OCI-LY7 (cell line): ENCODE measurements around the gene TTC39A. TPM values are rescaled to one million over a fixed set of nuclear protein-coding genes. Genes with fewer than 3 reads are reported as not detected.

Source experiments
- BruUV-seq: library from RNA; stranded (reverse); fragments of 400-500 nt; replicated peaks from 2 replicates; lab custom pipeline; 2021; lab: Mats Ljungman, UMichigan
- CTCF ChIA-PET: fragments of 300-600 bp; sonication (Branson Sonifier 250); formaldehyde crosslinking; loops from one replicate; lab custom pipeline; 2022; ENCODE audit warnings: antibody characterized with exemption; ENCODE audit not compliant: unreplicated experiment; lab: Charles Lee
- POLR2A ChIA-PET: fragments of 300-600 bp; sonication (Branson Sonifier 250); formaldehyde crosslinking; loops from one replicate; lab custom pipeline; 2022; ENCODE audit warnings: antibody characterized with exemption; lab: Charles Lee
- DNase-seq: peaks from one replicate; pipeline ENCODE4 v3.0.0-alpha.2; 2015; ENCODE audit warnings: low spot score
- H2AFZ ChIP-seq: fragments of 200-600 bp; sonication (generic), shearing (Covaris generic); 2 replicates; pipeline ENCODE4 v1.6.1; 2014; ENCODE audit warnings: mild to moderate bottlenecking, antibody characterized with exemption, low read length, moderate library complexity
- H3K27ac ChIP-seq: fragments of 200-600 bp; sonication (generic); 2 replicates; pipeline ENCODE4 v1.5.1; 2014; ENCODE audit warnings: mixed run types, low read depth, mild to moderate bottlenecking, moderate library complexity, low read length, inconsistent platforms; ENCODE audit not compliant: poor library complexity, severe bottlenecking
- H3K36me3 ChIP-seq: fragments of 200-600 bp; sonication (generic); 2 replicates; pipeline ENCODE4 v1.6.1; 2014; ENCODE audit warnings: mild to moderate bottlenecking, antibody characterized with exemption, low read length, moderate library complexity, mixed read lengths; ENCODE audit not compliant: insufficient read depth
- H3K4me1 ChIP-seq: fragments of 200-600 bp; sonication (generic); 2 replicates; pipeline ENCODE4 v1.5.1; 2014; ENCODE audit warnings: mild to moderate bottlenecking, low read length; ENCODE audit not compliant: insufficient read depth, poor library complexity, severe bottlenecking
- H3K4me2 ChIP-seq: fragments of 200-600 bp; sonication (generic); 2 replicates; pipeline ENCODE4 v1.6.1; 2014; ENCODE audit warnings: mild to moderate bottlenecking, low read length
- H3K4me3 ChIP-seq: fragments of 200-600 bp; sonication (generic); 2 replicates; pipeline ENCODE4 v1.5.1; 2014; ENCODE audit warnings: mild to moderate bottlenecking, low read depth, low read length; ENCODE audit not compliant: poor library complexity, severe bottlenecking
- H3K79me2 ChIP-seq: fragments of 200-600 bp; sonication (generic); 2 replicates; pipeline ENCODE4 v1.6.1; 2016; ENCODE audit warnings: low read depth, mild to moderate bottlenecking, low read length, moderate library complexity, mixed read lengths; ENCODE audit not compliant: insufficient read depth
- H3K9me2 ChIP-seq: fragments of 200-600 bp; sonication (generic); 2 replicates; pipeline ENCODE4 v1.6.1; 2016; ENCODE audit warnings: mild to moderate bottlenecking, low read length, mixed read lengths; ENCODE audit not compliant: insufficient read depth
- H3K9me3 ChIP-seq: fragments of 200-600 bp; sonication (generic); 2 replicates; pipeline ENCODE4 v1.6.1; 2014; ENCODE audit warnings: mild to moderate bottlenecking, mixed run types, low read length, mixed read lengths
- H4K20me1 ChIP-seq: fragments of 200-600 bp; sonication (generic); 2 replicates; pipeline ENCODE4 v1.6.1; 2014; ENCODE audit warnings: mild to moderate bottlenecking, antibody characterized with exemption, low read length, moderate library complexity, mixed read lengths; ENCODE audit not compliant: insufficient read depth
- CTCF ChIP-seq: fragments of 200-600 bp; sonication (generic); conservative IDR thresholded peaks from 2 replicates; pipeline ENCODE4 v1.5.1; 2014; ENCODE audit warnings: mild to moderate bottlenecking, antibody characterized with exemption, low read length, moderate library complexity, mixed read lengths
- EZH2phosphoT487 ChIP-seq: fragments of 200-600 bp; sonication (generic); IDR thresholded peaks from 2 replicates; pipeline ENCODE4 v1.6.1; 2018; ENCODE audit warnings: low read depth, borderline replicate concordance, mild to moderate bottlenecking, mixed run types, antibody characterized with exemption, low read length, moderate library complexity, mixed read lengths
- intact Hi-C: fragments of 100-400 bp; cut with micrococcal nuclease; formaldehyde crosslinking; loops from one replicate; pipeline ENCODE4 v1.10.0; 2022; ENCODE audit not compliant: unreplicated experiment
- total RNA-seq, 2 experiments: library from RNA; depleted of rRNA in 1 of 2; stranded (reverse); fragments of >200 nt in 1 of 2; shearing (Covaris generic) in 1 of 2; gene quantifications; 2 replicates each; pipeline ENCODE4 v1.2.3, GENCODE V29; 2014 to 2022

Gene TTC39A
- total RNA-seq, 2 experiments from 2014 or later: not detected

GRCh38 chr1:51311826-51312225 is 18.5 kb downstream of the TTC39A start:
- Histone ChIP-seq H3K27ac (no peak overlapping the region), H3K36me3 (no peaks in the 10 kb centered on the region), H2AFZ (no peak overlapping the region), H3K4me3 (no peak overlapping the region), H3K4me2 (no peak overlapping the region), H3K9me2 (no peaks in the 10 kb centered on the region), H4K20me1 (no peaks in the 10 kb centered on the region), H3K4me1 (no peaks in the 10 kb centered on the region), H3K9me3 (no peaks in the 10 kb centered on the region), H3K79me2 (no peaks in the 10 kb centered on the region)
- intact Hi-C loops: no loop called here
- CTCF ChIA-PET: no interaction called here
- BruUV-seq: no TSS peak
- no peak for TF ChIP-seq EZH2phosphoT487
- TF ChIP-seq CTCF: no peak
- POLR2A ChIA-PET: no interaction called here
- DNase-seq: no peak

GRCh38 chr1:51310871-51311613 is 19.3 kb downstream of the TTC39A start:
- ChIA-PET CTCF (no interaction called here), POLR2A (interaction anchor here (0.6 kb wide), 1 partner anchor 532 kb away, joined by 3 read pairs; no protein-coding TSS in a partner anchor)
- Histone ChIP-seq H3K9me2 (no peaks in the 10 kb centered on the region), H2AFZ (no peak overlapping the region), H4K20me1 (no peaks in the 10 kb centered on the region), H3K4me2 (no peak overlapping the region), H3K9me3 (no peaks in the 10 kb centered on the region), H3K4me1 (no peaks in the 10 kb centered on the region), H3K79me2 (no peaks in the 10 kb centered on the region), H3K36me3 (no peaks in the 10 kb centered on the region), H3K4me3 (no peak overlapping the region), H3K27ac (no peak overlapping the region)
- BruUV-seq: no TSS peak
- TF ChIP-seq EZH2phosphoT487 (no peak), CTCF (no peak)
- intact Hi-C loops: no loop called here
- DNase-seq: no peak

GRCh38 chr1:51309291-51309690 is 21.1 kb downstream of the TTC39A start:
- H2AFZ ChIP-seq: no peak overlapping the region
- POLR2A ChIA-PET: interaction anchor here (0.5 to 1.0 kb wide), 4 partner anchors 11 to 114 kb away, joined by 3 to 8 read pairs (median 4); no protein-coding TSS in a partner anchor
- BruUV-seq: no TSS peak
- CTCF ChIA-PET: no interaction called here
- no peaks in the 10 kb centered on the region for H4K20me1 ChIP-seq
- no peaks in the 10 kb centered on the region for H3K79me2 ChIP-seq
- H3K9me2 ChIP-seq: no peaks in the 10 kb centered on the region
- H3K4me1 ChIP-seq: no peaks in the 10 kb centered on the region
- intact Hi-C loops: no loop called here
- H3K36me3 ChIP-seq: no peaks in the 10 kb centered on the region
- H3K4me2 ChIP-seq: no peak overlapping the region
- no peak overlapping the region for H3K4me3 ChIP-seq
- TF ChIP-seq EZH2phosphoT487 (no peak), CTCF (no peak)
- no peak overlapping the region for H3K27ac ChIP-seq
- DNase-seq: no peak
- H3K9me3 ChIP-seq: no peaks in the 10 kb centered on the region
